GM18508 (cell line): ENCODE results near the gene CDH12.

ENCODE experiments used
- ATAC-seq: cut with Tn5 transposase; IDR thresholded peaks from one replicate; pipeline ENCODE4 v1.9.1; 2021; ENCODE audit warnings: moderate number of reproducible peaks; ENCODE audit not compliant: insufficient read depth, unreplicated experiment

Gene CDH12

DNA sequence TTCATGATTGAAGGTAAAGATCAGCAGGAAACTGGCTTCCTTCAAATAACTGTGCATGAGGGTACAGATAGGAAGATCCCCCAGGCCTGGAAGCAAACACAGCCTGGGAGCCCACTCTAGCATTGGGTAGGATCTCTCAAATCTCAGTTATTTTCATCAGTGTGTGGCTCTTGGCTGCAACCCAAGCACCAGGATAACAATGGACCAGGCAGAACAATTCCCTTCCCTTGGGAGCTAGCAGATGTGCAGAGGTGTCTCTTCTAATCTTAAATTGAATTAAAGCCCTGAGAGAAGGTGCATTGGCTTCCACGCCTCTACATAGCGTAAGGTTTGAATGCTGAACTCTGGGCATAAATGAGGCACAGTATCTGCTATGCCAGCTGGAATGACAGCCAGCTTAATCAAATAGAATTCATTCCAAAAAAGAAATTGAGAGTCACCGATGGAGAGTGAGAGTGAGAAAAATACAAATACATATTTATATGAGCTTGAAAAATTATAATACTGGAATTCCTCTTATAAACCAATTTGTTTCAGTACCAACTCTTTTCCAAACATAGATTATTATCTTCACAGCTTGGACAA lies 957.3 kb downstream of the CDH12 start:
- no peak for ATAC-seq

DNA sequence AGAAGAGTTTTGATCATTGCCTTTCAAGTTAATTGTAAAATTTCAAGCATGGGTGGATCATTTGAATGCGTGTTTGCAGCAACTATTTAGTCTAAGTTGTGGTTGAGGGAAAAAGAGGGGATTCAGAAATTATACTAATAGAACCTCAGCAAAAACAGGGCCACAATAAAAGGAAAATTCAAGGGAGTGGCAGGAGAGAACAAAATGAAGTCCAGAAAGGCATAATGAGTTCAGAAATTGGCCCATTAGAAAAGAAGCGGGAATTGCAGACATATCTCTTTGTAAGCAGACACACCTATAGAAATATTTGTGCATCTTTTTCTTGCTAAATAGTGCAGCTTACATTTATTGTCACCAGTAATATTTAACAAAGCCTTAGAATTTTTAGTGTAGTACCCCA lies 960.0 kb downstream of the CDH12 start:
- no peak for ATAC-seq

DNA sequence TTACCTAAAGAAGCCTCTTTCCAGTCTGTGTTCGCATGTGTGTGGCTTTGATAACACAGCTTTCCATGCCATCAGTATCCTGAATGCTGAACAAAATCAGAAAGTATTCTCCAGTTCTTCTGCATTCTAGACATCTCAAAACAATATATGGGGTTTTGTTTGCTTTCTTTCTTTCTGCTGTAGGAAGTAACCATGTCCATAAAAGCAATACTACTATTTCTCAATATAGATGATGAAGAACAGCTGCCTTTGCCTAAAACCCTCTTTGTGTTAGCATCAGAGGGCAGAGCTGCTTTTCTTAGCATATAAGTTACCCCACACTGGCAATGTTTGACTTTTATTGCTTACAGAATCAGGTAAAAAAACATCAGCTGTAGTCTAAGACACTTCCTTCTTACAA lies 963.6 kb downstream of the CDH12 start:
- ATAC-seq: no peak

DNA sequence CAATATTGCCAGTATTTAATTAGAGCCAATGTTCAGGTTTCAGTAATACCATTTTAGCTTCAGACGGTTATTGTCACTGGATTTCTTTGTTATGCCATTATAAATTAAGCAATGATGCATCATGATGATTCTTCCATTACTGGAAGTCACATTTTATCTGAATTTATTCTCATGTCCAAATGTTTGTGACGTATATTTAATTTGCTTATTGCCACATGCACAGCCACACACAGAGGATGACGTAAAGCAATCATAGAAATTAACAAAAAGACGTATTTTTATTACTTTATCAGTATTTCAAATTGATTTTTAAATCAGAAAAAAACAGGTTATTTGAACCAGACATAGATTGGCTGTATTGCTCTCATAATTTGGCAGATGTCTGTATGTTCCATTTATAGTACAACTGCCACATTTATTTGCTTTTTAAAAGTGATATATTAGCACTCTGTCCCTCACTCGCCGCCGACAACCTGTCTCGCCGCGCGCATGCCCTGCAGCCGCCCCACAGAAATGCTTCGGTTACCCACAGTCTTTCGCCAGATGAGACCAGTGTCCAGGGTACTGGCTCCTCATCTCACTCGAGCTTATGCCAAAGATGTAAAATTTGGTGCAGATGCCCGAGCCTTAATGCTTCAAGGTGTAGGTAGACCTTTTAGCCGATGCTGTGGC lies 970.9 kb downstream of the CDH12 start:
- no peak for ATAC-seq

DNA sequence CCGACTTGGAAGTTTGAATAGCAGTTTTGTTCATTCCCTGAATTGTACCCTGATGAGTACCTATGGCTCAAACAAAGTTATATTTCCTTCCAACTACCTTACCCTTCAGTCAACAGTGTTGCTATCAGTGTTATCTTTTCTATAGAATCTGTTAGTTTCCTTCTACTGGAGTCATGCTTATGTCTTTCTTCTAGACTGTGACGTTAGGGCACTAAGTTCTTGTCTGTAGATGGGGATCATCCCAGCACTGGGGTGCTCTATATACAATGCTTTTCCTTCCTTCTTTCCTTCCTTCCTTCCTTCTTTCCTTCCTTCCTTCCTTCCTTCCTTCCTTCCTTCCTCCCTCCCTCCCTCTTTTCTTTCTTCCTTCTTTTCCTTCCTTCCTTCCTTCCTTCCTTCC lies 973.0 kb downstream of the CDH12 start:
- no peak for ATAC-seq

DNA sequence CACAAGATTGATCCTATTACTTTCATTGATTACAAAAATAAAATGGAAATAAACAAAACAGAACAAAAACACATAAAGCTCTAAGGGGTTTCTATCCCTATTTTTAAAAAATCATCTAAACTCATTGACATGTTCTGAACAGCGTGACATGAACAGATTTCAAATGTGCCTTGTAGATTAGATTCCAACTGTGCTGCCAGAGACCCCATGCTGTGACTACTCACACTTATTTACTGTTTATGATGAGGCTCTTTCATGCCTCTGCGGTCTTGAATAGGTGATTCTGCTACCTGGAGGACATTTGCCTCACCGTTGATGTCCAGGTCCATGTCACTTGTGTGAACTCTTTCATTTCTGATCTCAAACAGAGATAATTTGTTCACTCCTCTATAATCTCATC lies 990.2 kb downstream of the CDH12 start:
- no peak for ATAC-seq

DNA sequence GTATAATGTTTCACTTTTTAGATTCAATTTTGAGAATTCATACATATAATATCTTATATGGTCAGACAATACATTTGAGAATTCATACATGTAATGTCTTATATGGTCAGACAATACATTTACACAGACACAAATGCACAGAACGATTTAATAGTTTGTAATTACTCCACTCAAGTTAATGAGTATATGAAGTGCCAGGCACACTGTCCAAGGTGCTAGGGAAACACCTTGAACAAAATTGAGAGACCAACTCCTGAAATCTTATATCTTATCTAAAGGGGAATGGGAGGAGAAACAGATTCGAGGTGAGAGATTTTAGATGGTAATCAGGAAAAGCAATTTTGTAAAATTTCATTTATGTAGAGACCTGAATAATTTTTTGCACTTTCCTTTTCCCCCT lies 994.7 kb downstream of the CDH12 start:
- no peak for ATAC-seq

DNA sequence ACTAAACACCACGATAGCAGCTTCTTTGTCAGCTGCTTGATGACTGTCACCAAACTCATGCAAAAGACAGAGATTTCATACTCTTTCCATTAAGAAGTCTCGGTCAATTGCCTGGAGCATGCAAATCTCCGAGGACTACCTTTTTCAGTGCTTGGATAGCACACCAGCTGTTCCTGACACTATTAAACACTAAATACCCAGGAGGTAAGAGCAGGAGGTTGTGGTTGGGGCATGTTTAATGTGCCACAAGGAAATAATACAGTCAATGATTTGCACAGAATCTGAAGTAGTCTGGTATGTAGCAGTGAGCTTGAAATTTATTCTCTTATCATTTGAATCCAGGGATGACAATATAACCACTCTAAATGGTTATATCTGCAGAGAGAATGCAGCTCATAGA lies 996.2 kb downstream of the CDH12 start:
- ATAC-seq: no peak

DNA sequence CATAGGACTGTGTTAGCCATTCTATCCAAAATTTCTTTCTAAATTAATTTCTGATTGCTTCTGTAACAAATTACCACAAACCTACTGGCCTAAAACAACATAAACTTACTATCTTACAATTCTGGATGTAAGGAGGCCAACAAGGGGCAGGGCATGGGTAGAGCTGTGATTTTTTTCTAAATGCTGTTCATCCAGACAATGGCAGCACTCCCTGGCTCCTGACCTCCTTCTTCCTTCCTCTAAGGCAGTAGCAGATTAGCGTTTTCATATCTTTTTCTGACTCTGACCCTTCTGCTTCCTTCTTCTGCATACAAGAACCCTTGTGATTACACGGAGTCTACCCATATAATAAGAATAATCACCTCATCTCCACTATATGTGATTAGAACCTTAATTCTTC lies 1005.8 kb downstream of the CDH12 start:
- no peak for ATAC-seq

DNA sequence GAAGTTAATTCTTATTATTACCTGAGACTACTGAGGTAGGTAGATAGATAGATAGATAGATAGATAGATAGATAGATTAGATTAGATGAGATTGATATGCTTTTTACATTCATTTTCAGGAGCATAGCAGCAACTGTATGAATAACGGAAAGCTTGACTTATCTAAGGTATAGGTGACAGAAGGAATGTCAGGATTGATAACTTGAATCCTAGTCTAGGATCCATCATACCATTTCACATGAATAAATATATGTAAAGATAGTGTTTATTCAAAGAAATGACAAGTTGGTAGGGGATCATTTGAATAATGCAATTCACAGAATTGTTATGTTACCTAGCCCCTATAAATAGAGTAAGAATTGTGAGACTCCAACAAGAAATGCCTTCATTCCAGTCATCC lies 1008.2 kb downstream of the CDH12 start:
- ATAC-seq: no peak

DNA sequence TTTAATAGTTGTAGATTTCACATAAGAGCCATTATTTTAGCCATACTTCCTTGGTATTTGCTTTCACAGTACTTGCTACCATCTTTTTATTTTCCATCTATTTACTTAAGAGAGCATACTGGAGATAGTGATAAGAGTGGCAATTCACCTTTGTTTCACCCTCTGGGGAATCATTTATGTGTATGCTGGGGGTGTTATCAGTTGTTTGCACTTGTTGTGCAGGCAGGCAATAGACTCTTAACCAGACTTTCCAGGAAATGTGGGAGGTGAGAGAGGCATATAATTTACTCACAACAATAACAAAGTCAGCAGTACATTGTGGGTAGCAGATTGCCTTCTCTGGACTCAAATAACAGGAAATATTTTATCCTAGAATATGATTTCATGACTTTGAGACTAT lies 1018.3 kb downstream of the CDH12 start:
- no peak for ATAC-seq

DNA sequence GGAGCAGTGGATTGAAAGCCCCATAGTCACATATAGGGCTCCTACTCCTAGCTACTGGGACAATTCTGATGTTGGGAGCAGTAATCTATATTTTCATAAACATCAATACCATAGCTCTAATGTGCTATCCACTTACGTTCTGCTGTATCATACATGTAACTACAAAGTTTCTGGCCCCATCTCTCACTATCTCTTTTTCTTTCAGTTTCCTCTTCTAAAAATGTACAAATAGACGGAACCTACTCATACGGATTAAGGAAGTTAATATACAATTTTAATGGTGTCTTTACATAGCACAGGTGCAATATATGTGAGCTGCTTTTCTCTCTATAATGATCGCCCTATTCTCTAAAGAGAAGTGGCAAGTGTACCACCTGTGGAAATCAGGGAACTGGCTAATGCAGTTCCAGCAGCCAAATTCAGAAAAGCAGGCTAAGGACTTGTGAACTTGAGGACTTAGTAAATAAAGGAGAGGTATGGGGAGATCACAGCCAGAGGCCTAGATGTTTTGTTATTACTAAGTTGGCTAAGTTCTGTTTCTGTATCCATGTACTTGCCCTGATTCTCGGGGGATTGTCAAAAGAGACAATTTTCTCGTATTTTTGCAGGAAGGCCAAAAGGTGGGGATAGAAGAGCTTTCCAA lies 1021.9 kb downstream of the CDH12 start:
- peak; percentile 73 for ATAC-seq

DNA sequence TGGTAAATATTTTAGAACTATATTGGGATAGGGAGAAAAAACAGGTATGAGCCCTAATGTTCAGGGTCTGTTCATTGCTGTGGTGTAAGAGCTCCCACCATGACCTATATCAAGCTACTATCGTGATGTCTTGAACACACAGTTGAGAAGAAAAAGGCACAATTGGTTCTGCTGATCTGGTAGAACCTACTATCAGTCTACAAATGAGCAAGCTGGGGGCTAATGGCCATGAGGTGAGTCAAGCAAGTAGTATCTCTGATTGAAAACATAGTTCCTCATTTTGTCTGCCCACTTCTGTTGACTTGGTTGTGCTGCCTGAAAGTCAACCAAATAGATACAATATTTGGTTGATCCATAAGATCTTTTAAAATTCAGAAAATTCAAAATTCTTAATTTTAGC lies 1026.3 kb downstream of the CDH12 start:
- no peak for ATAC-seq

DNA sequence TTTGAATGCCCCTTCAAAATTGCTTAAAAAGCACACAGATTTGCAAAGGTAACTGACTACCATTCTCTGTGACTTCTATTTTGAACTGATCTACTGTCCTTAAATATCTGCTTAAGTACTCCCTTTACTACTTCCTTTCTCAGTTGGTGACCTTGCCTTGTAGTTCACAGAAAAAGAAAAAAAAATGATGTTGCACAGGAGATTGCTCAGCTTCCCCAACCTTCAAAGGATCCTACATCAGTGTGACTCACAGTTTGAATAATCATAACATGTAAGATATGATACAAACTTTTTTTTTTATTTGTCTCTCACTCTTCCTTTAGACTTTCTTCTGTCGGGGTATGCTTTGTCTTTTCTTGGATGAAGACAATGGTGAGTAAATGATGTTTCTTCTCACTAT lies 1029.6 kb downstream of the CDH12 start:
- no peak for ATAC-seq

DNA sequence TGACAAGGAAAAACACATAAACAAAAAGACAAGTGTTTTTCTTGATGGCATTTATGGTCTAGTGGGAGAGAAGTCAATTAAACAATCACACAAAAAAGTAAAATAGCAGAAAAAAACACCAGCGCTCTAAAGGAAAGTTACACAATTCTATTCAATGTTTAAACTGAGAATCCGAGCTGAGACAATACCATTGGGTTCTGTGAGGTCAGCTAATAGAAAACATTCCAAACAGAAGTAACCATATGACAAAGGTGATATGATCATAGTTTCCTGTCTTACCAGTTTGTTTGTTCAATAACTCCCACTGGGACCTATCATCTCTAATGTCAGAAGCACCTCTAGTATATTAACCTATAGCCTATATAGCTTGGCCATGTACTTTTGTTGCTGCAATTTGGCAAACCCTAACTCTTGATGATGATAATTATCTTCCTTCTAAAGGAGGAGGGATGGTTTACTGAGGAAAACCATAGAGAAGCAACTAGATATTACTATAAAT lies 1030.0 kb downstream of the CDH12 start:
- ATAC-seq: no peak

DNA sequence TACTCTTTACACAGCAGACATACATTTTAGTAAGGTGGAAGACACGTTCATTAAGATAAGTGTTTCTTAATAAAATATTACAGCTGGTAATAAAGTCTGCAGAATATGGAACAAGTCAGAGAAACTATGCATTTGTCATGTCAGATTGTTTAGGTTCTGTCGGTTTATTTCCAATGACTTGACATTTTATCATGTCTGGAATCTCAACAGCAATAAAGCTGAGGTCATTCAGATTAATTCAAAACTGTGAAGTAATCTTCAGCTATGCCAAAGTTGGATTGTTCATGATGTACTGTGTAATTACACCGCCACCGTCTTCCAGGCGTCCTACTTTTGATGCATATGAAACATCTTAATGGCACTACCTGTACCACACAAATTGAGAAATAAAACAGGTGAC lies 1032.6 kb downstream of the CDH12 start:
- ATAC-seq: no peak

DNA sequence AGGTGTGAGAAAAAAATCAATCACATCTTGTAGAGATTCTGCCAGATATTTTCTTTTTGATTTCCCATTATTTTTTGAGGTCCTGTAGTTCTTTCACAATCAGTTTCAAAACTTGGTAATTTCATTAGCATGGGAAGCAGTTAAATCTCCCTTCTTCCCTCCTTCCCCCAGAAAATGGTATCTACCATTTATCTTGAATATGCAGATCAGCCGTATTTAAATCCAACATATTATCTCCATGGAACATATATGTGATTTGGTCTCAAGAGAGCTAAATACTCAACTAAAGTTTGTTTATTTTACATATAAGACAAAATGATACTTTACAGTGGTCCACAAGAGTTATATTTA lies 1034.8 kb downstream of the CDH12 start:
- ATAC-seq: no peak

DNA sequence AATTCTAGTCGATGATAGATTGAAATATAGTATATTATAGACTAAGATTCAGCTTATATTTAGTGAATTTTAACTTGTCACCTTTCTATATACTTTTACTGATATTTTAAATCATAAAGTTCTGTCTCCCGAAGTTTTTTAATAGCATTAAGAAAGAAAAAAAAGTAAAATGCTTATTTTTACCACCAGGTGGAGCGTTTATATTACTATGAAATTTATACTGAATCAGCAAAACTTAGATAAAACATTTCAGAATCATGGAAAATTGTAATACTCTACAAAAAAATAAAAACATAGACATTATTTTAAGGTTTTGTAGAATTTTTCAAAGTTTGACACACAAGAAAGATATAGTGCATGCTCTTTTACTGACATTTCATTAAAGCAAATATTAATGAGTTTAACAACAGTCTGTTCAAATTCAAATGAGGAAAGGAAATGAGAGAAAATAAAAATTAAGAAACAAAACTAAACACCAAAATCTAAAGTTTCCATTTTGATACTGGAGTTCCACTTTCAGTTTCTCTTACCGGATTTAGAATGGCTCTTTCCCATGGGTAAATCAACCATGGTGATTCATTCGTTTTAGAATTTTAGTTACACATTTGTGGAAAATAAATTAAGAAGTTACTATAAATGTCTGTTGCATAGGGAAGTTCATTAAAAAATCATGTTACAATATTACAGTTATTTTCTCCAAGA lies 1035.3 kb downstream of the CDH12 start:
- no peak for ATAC-seq

DNA sequence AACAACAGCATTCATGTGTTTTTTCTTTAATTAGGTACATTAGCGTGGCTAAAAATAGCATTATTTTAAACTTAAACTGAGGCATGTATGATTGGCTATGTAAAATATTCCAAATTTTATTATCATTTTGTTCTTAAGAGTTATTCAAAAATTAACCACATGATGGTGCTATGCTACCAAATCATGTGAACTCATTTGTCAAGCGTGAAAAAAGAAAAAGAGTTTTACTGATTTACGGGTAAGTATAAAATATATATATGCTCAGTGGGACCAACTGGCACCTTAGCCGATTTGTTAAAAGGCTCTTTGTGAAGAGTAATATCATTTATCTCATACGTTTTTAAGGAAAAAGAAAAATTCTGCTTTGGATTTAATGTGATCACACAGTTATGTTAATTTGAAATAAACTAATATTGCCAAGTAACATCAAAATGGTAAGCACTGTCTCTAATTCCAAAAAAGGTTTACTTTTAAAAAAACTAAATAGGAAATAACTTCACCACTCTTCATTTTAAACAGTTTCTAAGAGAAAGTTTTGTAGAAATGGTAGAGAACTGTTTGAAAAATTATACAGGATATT lies 1042.3 kb downstream of the CDH12 start:
- no peak for ATAC-seq

DNA sequence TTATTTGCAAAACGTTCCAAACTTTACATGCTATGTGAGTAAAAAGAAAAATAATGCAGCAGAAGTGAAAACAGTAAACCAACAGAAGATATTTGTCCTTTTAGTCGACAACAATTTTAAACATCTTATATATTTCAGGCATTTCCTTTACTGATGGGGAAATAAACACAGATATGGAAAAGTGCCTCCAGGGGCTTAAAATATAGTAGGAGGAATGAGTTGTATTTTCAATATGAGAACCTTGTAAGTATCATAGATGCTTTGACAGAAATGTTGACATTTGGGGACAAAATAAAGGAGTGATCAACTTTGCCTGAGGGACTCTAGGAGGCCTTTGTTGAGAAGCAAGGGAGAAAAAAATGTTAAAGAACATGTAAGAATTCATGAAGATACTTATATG lies 1043.5 kb downstream of the CDH12 start:
- ATAC-seq: no peak

DNA sequence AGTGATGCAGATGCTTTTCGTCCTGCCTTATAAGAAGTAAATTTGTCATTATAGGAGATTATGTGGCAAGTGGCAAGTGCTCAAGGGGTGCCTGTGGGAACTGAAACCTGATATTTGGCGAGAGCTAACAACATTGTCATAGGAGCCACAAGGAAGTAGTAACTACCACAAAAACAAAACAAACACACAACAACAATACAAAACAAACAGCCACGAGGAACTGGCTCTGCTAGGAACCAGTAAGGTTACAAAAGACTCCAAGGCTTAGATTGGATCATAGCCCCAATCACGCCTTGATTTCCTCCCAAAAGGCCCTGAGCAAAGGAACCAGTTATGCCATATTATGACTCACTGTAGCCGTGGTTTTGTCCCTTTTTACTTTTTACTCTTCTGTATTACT lies 1045.2 kb downstream of the CDH12 start:
- ATAC-seq: no peak
